Measurements from ENCODE around the gene KRTAP4-8.

The KRTAP4-8 gene

DNA sequence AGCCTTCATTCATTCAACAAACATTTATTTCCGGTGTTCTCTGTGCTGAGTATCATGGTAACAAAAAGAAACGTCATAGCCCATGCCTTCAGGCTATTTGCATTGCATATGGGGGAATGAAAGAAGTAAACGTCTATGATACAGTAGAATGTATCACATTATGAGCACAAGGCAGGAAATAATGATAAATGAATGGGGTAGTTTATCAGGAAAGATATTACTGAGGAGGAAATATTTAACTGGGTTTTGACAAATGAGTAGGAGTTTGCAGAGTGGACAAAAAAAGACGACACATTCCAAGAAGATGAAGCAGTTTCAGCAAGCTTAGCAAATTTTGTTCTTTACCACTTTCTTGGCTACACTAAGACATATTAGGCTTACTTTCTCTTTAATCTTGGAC, 15.3 kb downstream of the KRTAP4-8 start:
- no peak overlapping the region for H3K4me3 ChIP-seq (ENCODE audit: low read depth, low read length)
- DNase-seq (ENCODE audit: low read depth): no peak
- no peak for TF ChIP-seq CTCF (IDR thresholded peaks at IDR 0.05; ENCODE audit: insufficient read depth, low read depth, low read length, missing control alignments)

GRCh38 chr17:41076788-41077187, 21.2 kb downstream of the KRTAP4-8 start:
- no peak overlapping the region for H3K4me3 ChIP-seq (ENCODE audit: low read depth, low read length)
- DNase-seq (ENCODE audit: low read depth): no peak
- no peak for TF ChIP-seq CTCF (IDR thresholded peaks at IDR 0.05; ENCODE audit: insufficient read depth, low read depth, low read length, missing control alignments)

- H3K4me3 ChIP-seq (ENCODE audit: low read depth, low read length): no peak overlapping the region
- no peak for DNase-seq (ENCODE audit: low read depth)
- no peak for TF ChIP-seq CTCF (IDR thresholded peaks at IDR 0.05; ENCODE audit: insufficient read depth, low read depth, low read length, missing control alignments)
Measured at GRCh38 chr17:41073676-41074075, 24.3 kb downstream of the KRTAP4-8 start.

GRCh38 chr17:41071606-41072360, 26.2 kb downstream of the KRTAP4-8 start:
- TF ChIP-seq CTCF (IDR thresholded peaks at IDR 0.05; ENCODE audit: insufficient read depth, low read depth, low read length, missing control alignments): no peak
- DNase-seq (ENCODE audit: low read depth): no peak

GRCh38 chr17:41069031-41069430, 28.9 kb downstream of the KRTAP4-8 start:
- TF ChIP-seq CTCF (IDR thresholded peaks at IDR 0.05; ENCODE audit: insufficient read depth, low read depth, low read length, missing control alignments): no peak
- no peak overlapping the region for H3K4me3 ChIP-seq (ENCODE audit: low read depth, low read length)
- DNase-seq (ENCODE audit: low read depth): no peak

More at GRCh38 chr17:41071606-41072360, 26.2 kb downstream of the KRTAP4-8 start:
- no peak overlapping the region for H3K4me3 ChIP-seq (ENCODE audit: low read depth, low read length)

DNA sequence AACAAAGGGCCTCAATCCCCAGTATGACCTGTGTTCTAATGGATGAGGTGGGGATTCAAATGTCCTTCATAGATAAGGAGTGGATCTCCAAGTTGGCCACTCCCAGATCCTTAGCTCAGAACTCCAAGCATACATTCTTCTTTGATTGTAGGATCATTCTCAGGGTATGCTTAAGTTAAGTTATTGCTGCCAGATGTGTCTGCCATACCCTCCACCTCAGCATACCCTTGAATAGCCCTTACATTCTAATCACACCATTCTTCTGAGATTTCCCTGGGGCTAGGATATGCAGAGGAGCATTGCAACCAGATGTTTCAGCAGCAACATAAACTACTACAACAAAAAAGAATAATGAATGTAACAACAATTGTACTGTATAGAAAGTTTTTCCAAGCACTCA, 30.7 kb downstream of the KRTAP4-8 start:
- no peak overlapping the region for H3K4me3 ChIP-seq (ENCODE audit: low read depth, low read length)
- no peak for TF ChIP-seq CTCF (IDR thresholded peaks at IDR 0.05; ENCODE audit: insufficient read depth, low read depth, low read length, missing control alignments)
- DNase-seq (ENCODE audit: low read depth): no peak

Measured in GM12865 (cell line).